Stimulated activated naive B cell treated with anti-CD40 and anti-IgM and Interleukin-4, amounts not matched to agents 10 μg/mL and 1 μg/mL and 100 μg/mL, for 72 hours (primary cell): Measurements from ENCODE around the gene CNTNAP4.

ENCODE experiments used
- ATAC-seq, 2 donors: fragments of 150-1000 bp; cut with Tn5 transposase; replicated peaks; 2 replicates each; pipeline ENCODE4 v1.10.0; 2021; ENCODE audit warnings: moderate library complexity in 1 of 2
- DNase-seq: peaks from one replicate; pipeline ENCODE4 v3.0.0; 2021
- H3K27ac Mint-ChIP-seq: one replicate; pipeline ENCODE4 v1.8.0; 2022; ENCODE audit warnings: mild to moderate bottlenecking, mixed read lengths
- H3K27me3 Mint-ChIP-seq, 2 donors: one replicate each; pipeline ENCODE4 v1.8.0; 2022; ENCODE audit warnings: mixed read lengths in 2 of 2
- H3K36me3 Mint-ChIP-seq, 2 donors: one replicate each; pipeline ENCODE4 v1.8.0; 2022; ENCODE audit warnings: mixed read lengths in 2 of 2, mild to moderate bottlenecking in 1 of 2
- H3K4me1 Mint-ChIP-seq, 2 donors: one replicate each; pipeline ENCODE4 v1.8.0; 2022; ENCODE audit warnings: mixed read lengths in 2 of 2, mild to moderate bottlenecking in 1 of 2
- H3K4me3 Mint-ChIP-seq, 2 donors: one replicate each; pipeline ENCODE4 v1.8.0; 2022; ENCODE audit warnings: mild to moderate bottlenecking in 2 of 2, mixed read lengths in 2 of 2, moderate library complexity in 1 of 2
- H3K9me3 Mint-ChIP-seq, 2 donors: one replicate each; pipeline ENCODE4 v1.8.0; 2022; ENCODE audit warnings: mixed read lengths in 2 of 2, mild to moderate bottlenecking in 1 of 2

Gene CNTNAP4

DNA sequence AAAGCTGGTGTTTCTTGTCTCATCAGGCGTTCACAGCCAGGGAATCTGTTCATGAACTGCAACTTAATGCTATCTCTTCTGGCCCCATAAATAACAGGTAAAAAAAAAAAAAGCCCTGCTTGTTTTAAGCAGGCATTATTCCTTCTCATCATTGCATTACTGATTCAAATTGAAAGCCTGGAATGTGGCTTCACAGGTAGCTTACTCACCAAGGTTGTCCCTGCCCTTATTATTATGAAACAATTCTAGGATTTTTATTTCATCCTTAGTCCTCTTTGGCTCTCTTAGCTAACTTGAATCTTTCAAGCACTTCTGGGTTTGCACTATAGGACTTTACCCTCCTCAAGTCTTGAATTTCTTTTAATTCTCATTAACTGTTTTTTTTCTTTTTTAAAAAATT, 113.3 kb downstream of the CNTNAP4 start:
- H3K27ac Mint-ChIP-seq, result no peak overlapping the region
- no peaks in the 10 kb centered on the region for H3K27me3 Mint-ChIP-seq
- no peak overlapping the region for H3K4me3 Mint-ChIP-seq
- H3K36me3 Mint-ChIP-seq, result no peaks in the 10 kb centered on the region
- no peaks in the 10 kb centered on the region for H3K4me1 Mint-ChIP-seq
- DNase-seq (no peak), ATAC-seq (no peak)
- H3K9me3 Mint-ChIP-seq, result peaks cover 0 to 2% of the 10 kb centered on the region in 2 donors

DNA sequence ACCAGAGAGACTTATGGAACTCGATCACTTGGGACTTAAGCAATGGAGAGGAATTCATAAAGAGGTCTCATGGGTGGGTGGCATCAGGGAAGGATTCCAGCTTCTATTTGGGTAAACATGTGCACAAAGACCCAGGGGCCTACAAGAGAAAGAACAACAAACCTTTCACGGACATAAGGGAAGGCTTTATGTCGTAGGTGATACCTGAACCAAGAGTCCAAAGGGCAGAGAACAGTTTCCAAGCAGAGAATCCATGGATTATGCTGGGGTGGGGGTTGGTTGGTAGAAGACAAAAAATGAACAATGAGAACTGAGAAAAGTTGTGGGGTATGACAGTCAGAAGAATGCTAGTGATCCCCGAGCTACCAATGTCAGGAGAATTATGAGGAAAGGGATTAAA, 119.8 kb downstream of the CNTNAP4 start:
- Mint-ChIP-seq H3K4me3 (no peak overlapping the region), H3K36me3 (no peaks in the 10 kb centered on the region), H3K9me3 (peaks cover 0 to 8% of the 10 kb centered on the region in 2 donors), H3K4me1 (no peaks in the 10 kb centered on the region), H3K27me3 (no peaks in the 10 kb centered on the region), H3K27ac (no peak overlapping the region)
- DNase-seq, result no peak
- no peak for ATAC-seq

DNA sequence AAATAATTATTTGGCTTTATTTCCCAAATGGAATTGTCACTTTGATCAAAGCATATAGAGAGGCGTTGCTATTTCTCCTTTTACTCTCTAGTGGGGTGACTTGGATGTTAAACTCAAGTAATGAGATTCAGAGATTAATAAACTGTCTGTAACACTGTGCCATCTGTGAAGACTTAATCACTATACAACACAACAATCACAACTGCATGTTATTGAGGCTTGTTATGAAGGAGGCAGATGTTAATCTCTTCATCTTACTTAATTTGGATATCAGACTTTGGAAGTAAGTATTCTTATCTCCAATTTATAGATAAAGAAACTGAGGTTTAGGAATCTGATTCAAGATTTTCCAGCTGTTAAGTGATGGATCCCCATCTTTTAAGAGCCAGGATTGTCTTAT, 132.5 kb downstream of the CNTNAP4 start:
- Mint-ChIP-seq H3K27me3 (no peaks in the 10 kb centered on the region), H3K4me3 (no peak overlapping the region), H3K27ac (no peak overlapping the region), H3K4me1 (no peaks in the 10 kb centered on the region), H3K9me3 (no peaks in the 10 kb centered on the region), H3K36me3 (no peaks in the 10 kb centered on the region)
- ATAC-seq, result no peak
- DNase-seq, result no peak

DNA sequence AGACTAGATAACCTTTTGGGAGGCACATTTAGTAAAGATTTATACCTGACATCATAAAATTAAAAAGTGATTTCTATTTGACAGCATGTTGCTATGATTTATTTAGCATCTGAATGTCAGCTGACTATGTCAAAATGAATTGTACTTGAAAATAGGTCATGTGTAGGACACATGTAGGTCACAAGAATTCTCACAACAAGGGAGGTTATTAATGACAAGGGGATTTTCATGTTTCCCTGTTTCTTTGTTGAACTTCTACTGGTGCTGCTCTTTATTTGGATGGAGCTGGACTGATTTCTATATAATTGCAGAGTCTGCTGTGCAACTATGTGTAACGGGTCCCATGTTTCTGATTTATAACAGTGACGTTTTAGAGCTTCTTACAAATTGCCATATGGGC, 144.4 kb downstream of the CNTNAP4 start:
- H3K4me1 Mint-ChIP-seq, result no peaks in the 10 kb centered on the region
- H3K27ac Mint-ChIP-seq, result no peak overlapping the region
- no peak for ATAC-seq
- H3K9me3 Mint-ChIP-seq, result peaks cover 3 to 6% of the 10 kb centered on the region in 2 donors
- H3K4me3 Mint-ChIP-seq, result no peak overlapping the region
- no peaks in the 10 kb centered on the region for H3K27me3 Mint-ChIP-seq
- no peak for DNase-seq
- H3K36me3 Mint-ChIP-seq, result no peaks in the 10 kb centered on the region

DNA sequence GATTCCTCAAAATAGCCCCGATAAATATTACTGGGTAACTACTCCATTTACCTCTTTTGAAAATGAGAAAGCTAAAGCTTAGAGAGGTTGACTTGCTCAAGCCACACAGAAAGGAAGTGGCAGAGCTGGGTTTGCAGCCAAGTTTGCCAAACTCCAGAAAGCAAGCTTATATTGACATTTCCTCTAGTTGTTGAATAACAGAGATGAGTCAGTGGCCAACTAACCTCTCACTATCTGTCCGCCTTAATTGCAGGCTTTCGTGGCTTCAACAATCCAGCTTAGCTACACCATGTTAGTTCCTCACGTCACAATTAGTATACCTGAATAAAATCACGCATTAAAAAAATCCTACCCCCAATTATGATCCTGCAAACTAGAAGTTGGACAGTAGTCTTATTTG, 151.7 kb downstream of the CNTNAP4 start:
- Mint-ChIP-seq H3K27ac (no peak overlapping the region), H3K9me3 (peaks cover 0 to 3% of the 10 kb centered on the region in 2 donors), H3K4me1 (no peaks in the 10 kb centered on the region), H3K4me3 (no peak overlapping the region), H3K36me3 (no peaks in the 10 kb centered on the region), H3K27me3 (no peaks in the 10 kb centered on the region)
- ATAC-seq (no peak), DNase-seq (no peak)

DNA sequence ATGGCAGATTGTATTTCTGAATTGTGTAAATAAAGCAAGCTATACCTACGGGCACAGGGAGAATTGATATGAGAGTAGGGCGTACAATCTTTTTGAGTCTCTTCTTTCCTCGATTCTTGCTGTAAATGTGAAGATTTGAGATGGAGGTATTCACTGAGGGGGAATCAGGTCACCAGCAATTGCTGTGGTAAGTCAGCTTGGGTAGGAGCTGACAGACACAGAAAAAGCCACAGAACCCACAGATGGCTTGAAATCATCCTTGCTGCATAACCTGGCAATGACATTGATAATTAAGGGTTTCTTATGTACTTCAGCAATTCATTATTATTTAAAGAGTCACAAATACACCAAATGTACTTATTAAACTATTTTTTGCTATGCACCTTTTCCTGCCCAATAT, 164.2 kb downstream of the CNTNAP4 start:
- Mint-ChIP-seq H3K4me1 (no peaks in the 10 kb centered on the region), H3K27ac (no peak overlapping the region), H3K36me3 (no peaks in the 10 kb centered on the region), H3K9me3 (peaks cover 0 to 3% of the 10 kb centered on the region in 2 donors), H3K4me3 (no peak overlapping the region), H3K27me3 (no peaks in the 10 kb centered on the region)
- DNase-seq (no peak), ATAC-seq (no peak)

DNA sequence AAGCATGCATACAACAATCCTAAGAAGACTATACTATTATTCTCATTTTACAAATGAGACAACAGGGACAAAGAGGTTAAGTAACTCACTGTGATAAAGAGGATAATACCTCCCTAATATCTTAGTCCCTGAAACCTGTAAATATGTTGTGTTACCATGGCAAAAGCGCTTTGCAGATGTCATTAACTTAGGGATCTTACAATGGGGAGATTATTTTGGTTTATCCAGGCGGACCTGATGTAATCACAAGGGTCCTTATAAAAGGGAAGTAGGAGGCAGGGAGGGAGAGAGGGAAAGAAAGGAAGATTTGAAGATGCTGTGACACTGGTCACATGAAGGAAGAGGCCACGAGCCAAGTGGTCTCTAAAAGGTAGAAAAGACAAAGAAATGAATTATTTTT, 164.7 kb downstream of the CNTNAP4 start:
- Mint-ChIP-seq H3K9me3 (peaks cover 0 to 3% of the 10 kb centered on the region in 2 donors), H3K27ac (no peak overlapping the region), H3K4me1 (no peaks in the 10 kb centered on the region), H3K36me3 (no peaks in the 10 kb centered on the region), H3K27me3 (no peaks in the 10 kb centered on the region), H3K4me3 (no peak overlapping the region)
- ATAC-seq, result no peak
- no peak for DNase-seq

DNA sequence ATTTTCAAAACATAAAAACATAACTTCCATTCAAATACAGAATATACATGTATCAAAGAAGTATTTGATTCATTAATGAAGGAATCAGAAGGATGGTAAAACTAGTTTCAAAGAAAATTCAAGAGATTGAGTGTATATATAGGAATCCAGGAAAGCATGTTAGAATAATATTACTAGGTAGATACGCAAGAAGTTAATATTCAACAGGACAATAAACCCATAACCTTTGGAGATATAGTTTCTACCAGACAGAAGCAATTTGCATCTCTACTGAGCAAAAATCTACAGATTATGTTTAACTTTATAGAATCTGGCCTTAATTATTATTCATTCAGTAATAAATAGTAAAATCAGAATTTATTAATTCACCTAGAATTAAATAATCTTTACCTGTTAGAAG, 166.8 kb downstream of the CNTNAP4 start:
- Mint-ChIP-seq H3K36me3 (no peaks in the 10 kb centered on the region), H3K4me3 (no peak overlapping the region), H3K27ac (no peak overlapping the region), H3K27me3 (no peaks in the 10 kb centered on the region), H3K4me1 (no peaks in the 10 kb centered on the region), H3K9me3 (peaks cover 0 to 3% of the 10 kb centered on the region in 2 donors)
- DNase-seq (no peak), ATAC-seq (no peak)

DNA sequence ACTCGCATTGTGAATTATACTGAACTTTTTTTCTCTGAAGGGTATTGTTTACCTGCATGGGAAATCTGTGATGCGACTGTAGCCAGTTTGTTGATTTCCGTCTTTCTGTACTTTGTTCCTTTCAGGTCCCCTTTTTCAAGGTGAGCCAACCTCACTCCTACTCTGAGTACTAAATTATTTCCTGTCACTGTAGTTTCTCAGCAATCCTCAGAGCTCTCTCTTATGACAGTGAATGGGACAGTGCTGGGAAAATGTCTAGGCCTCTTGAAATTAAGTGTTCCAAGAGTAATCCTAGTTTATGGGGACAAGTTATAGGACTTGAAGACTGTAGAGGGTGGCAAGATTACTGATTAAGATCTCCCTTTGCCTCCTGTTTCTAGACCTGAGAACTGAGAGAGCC, 167.6 kb downstream of the CNTNAP4 start:
- no peaks in the 10 kb centered on the region for H3K36me3 Mint-ChIP-seq
- DNase-seq (no peak), ATAC-seq (no peak)
- no peak overlapping the region for H3K4me3 Mint-ChIP-seq
- no peaks in the 10 kb centered on the region for H3K4me1 Mint-ChIP-seq
- no peaks in the 10 kb centered on the region for H3K27me3 Mint-ChIP-seq
- no peak overlapping the region for H3K27ac Mint-ChIP-seq
- H3K9me3 Mint-ChIP-seq, result peaks cover 0 to 3% of the 10 kb centered on the region in 2 donors

DNA sequence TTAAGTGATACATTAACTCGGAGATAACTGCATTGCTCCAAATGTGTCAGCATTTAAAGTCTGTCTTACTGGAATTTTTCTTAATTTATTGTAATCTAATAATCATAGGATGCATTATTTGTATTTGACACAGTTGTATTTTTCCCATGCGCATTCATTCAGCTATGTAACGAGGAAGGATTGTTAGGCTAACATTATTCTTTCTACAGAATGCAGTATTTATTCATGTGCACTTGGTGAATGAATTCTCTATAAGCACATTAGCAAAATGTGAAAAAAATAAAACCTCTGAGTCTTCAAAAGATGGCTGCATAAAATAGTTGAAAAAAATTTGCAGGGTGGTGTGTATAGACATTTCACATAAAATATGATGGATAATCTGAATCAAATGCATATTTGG, 168.6 kb downstream of the CNTNAP4 start:
- no peaks in the 10 kb centered on the region for H3K27me3 Mint-ChIP-seq
- no peak overlapping the region for H3K27ac Mint-ChIP-seq
- H3K4me1 Mint-ChIP-seq, result no peaks in the 10 kb centered on the region
- DNase-seq, result no peak
- H3K4me3 Mint-ChIP-seq, result no peak overlapping the region
- H3K9me3 Mint-ChIP-seq, result peaks cover 0 to 3% of the 10 kb centered on the region in 2 donors
- ATAC-seq, result no peak
- H3K36me3 Mint-ChIP-seq, result no peaks in the 10 kb centered on the region

DNA sequence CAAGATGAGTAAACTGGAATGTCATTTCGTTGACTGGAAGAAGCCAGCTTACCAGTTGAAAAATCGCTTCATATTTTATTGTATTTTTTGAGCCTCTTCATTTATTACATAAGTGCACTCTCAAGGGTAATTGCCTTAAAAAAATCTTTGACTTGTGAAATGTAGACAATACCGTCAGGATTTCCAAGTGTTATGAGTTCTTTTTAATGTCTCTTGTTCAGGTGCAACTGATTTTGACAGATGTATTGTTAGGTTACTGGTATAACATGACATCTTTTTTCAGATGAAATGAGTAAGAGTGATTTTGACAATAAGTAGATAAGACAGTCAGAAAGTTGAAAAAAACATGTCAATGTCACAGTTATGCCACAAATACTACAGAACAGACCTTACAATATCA, 169.1 kb downstream of the CNTNAP4 start:
- no peak for DNase-seq
- Mint-ChIP-seq H3K4me1 (no peaks in the 10 kb centered on the region), H3K4me3 (no peak overlapping the region), H3K9me3 (peaks cover 0 to 3% of the 10 kb centered on the region in 2 donors), H3K27me3 (no peaks in the 10 kb centered on the region), H3K36me3 (no peaks in the 10 kb centered on the region), H3K27ac (no peak overlapping the region)
- ATAC-seq, result no peak

DNA sequence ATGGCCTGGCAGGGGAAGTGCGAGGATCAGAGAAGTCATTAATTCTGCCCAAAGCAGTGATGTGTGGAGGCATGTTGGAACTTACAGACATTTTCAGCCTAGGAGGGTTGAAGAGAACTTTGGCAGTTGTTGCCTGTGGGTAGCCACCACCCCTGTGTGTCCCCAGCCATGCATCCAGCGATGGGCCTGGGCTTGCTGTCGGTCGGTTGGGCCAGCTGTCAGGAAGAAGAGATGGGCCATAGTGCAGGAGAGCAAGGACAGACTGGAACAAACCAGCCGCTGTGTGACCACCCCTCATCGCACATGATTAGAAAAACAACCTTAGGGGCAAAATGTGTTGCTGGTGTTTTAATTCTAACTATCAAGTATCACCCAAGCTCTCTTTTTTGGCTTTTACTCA, 173.7 kb downstream of the CNTNAP4 start:
- Mint-ChIP-seq H3K4me3 (no peak overlapping the region), H3K27ac (no peak overlapping the region), H3K9me3 (no peaks in the 10 kb centered on the region), H3K4me1 (no peaks in the 10 kb centered on the region), H3K27me3 (no peaks in the 10 kb centered on the region), H3K36me3 (no peaks in the 10 kb centered on the region)
- ATAC-seq, result no peak
- DNase-seq, result no peak

DNA sequence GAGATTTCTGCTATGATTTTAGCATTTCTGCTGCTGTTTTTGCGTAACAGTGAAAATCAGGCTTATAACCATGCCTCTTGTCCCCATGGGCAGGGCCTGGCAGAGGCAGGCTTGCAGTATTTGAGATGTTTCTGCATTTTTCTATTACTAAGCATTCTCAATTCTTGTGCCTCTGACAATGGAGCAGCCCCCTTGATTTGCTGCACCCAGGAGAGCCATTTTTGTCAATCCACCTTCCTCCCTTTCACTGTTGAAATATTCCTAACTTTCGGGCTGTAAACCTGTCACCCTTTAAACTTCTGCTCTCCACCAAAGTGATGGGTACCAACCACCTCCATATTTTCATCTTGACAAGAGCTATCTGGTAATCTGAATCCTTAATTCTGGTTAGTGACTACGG, 178.1 kb downstream of the CNTNAP4 start:
- Mint-ChIP-seq H3K36me3 (no peaks in the 10 kb centered on the region), H3K27ac (no peak overlapping the region), H3K4me3 (no peak overlapping the region), H3K4me1 (no peaks in the 10 kb centered on the region), H3K27me3 (no peaks in the 10 kb centered on the region), H3K9me3 (no peaks in the 10 kb centered on the region)
- no peak for ATAC-seq
- DNase-seq, result no peak

DNA sequence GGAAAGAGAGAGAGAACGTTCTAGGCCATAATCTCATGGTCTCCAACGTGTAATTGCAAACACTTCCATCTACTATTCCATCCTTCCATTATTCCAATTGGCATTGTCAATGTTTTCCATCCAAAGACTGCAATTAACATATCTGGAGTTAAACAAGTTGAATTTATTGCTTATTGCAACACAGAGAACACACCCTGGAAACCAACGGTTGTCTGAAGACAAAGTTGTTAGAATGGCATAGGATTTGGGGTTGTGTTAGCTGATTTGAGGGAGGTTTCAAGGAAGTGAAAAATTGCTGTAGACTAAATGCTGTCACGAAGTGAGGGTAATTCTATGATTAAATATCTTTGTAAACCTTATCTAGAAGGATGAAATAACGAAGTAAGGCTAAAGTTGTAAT, 178.8 kb downstream of the CNTNAP4 start:
- Mint-ChIP-seq H3K4me3 (no peak overlapping the region), H3K27me3 (no peaks in the 10 kb centered on the region), H3K4me1 (no peaks in the 10 kb centered on the region), H3K36me3 (no peaks in the 10 kb centered on the region), H3K27ac (no peak overlapping the region), H3K9me3 (no peaks in the 10 kb centered on the region)
- ATAC-seq (no peak), DNase-seq (no peak)

DNA sequence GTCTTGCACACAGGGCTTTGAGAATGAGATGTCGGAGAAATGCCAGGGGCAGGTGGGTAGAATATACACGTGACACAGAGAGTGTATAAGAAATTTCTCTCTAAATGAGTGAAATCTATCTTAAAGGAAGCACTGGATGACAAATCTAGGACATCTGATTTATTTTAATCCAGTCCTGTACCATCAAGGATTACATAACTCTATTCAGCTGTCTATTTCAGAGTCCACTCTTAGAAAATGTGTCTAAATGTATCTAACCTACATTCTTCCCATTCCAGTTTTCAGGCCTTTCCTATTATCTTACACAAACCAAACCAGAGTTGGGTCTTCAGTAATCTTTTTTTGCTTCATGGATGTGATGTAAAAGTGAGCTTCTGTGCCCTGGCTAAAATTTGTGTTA, 181.9 kb downstream of the CNTNAP4 start:
- H3K27me3 Mint-ChIP-seq, result no peaks in the 10 kb centered on the region
- no peaks in the 10 kb centered on the region for H3K9me3 Mint-ChIP-seq
- no peaks in the 10 kb centered on the region for H3K36me3 Mint-ChIP-seq
- DNase-seq, result no peak
- ATAC-seq, result no peak
- H3K27ac Mint-ChIP-seq, result no peak overlapping the region
- H3K4me3 Mint-ChIP-seq, result no peak overlapping the region
- no peaks in the 10 kb centered on the region for H3K4me1 Mint-ChIP-seq

DNA sequence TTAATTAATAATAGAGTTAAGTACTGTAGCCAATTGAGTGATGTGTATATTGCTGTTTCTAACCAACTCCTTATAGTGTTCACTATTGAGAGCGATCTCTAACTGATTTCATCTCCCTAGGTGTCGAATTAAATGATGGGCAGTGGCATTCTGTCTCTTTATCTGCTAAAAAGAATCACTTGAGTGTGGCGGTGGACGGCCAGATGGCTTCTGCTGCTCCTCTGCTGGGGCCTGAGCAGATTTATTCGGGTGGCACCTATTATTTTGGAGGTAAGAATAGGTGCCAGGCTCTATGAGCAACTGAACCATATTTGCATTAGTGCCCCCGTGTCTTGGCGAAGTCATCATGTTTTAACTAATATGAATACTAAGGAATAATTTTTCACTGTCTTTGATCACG, 184.6 kb downstream of the CNTNAP4 start:
- ATAC-seq (no peak), DNase-seq (no peak)
- Mint-ChIP-seq H3K4me3 (no peak overlapping the region), H3K36me3 (no peaks in the 10 kb centered on the region), H3K27ac (no peak overlapping the region), H3K9me3 (no peaks in the 10 kb centered on the region), H3K4me1 (no peaks in the 10 kb centered on the region), H3K27me3 (no peaks in the 10 kb centered on the region)
